IgD-negative memory B cell (primary cell): ENCODE measurements around the gene PRKAG2. TPM values are rescaled to one million over a fixed set of nuclear protein-coding genes. Genes with fewer than 3 reads are reported as not detected.

Experiments used
- H3K27ac Mint-ChIP-seq, 3 donors: one replicate each; pipeline ENCODE4 v1.8.0; 2020 to 2022; ENCODE audit warnings: mild to moderate bottlenecking in 3 of 3, mixed read lengths in 3 of 3, moderate library complexity in 1 of 3
- H3K27me3 Mint-ChIP-seq: one replicate; pipeline ENCODE4 v1.8.0; 2021; ENCODE audit warnings: mixed read lengths
- H3K36me3 Mint-ChIP-seq: one replicate; pipeline ENCODE4 v1.8.0; 2020; ENCODE audit warnings: mild to moderate bottlenecking, mixed read lengths
- H3K4me1 Mint-ChIP-seq, 3 donors: one replicate each; pipeline ENCODE4 v1.8.0; 2020 to 2022; ENCODE audit warnings: mixed read lengths in 3 of 3, mild to moderate bottlenecking in 1 of 3
- H3K4me3 Mint-ChIP-seq, 4 donors: one replicate each; pipeline ENCODE4 v1.8.0; 2020 to 2022; ENCODE audit warnings: mild to moderate bottlenecking in 4 of 4, mixed read lengths in 4 of 4, moderate library complexity in 3 of 4
- H3K9me3 Mint-ChIP-seq, 3 donors: one replicate each; pipeline ENCODE4 v1.8.0; 2020 to 2021; ENCODE audit warnings: mixed read lengths in 3 of 3, mild to moderate bottlenecking in 1 of 3
- polyA plus RNA-seq: library from polyadenylated mRNA; unstranded; fragments of 300-500 nt; fragmentation: Illumina TruSeq; gene quantifications from one replicate; pipeline ENCODE4 v1.2.3, GENCODE V29; 2021

The PRKAG2 gene
- polyA plus RNA-seq, 1 donor from 2014 or later: 21.3 TPM

- no peak overlapping the region for H3K4me3 Mint-ChIP-seq
- no peaks in the 10 kb centered on the region for H3K27me3 Mint-ChIP-seq
- H3K36me3 Mint-ChIP-seq: peaks cover 7% of the 10 kb centered on the region
- no peaks in the 10 kb centered on the region for H3K9me3 Mint-ChIP-seq
- no peak overlapping the region for H3K27ac Mint-ChIP-seq
- H3K4me1 Mint-ChIP-seq: peaks cover 0 to 1% (median 0%) of the 10 kb centered on the region in 3 donors
Observed at GRCh38 chr7:151661587-151661986, 215.3 kb downstream of the PRKAG2 start.

DNA sequence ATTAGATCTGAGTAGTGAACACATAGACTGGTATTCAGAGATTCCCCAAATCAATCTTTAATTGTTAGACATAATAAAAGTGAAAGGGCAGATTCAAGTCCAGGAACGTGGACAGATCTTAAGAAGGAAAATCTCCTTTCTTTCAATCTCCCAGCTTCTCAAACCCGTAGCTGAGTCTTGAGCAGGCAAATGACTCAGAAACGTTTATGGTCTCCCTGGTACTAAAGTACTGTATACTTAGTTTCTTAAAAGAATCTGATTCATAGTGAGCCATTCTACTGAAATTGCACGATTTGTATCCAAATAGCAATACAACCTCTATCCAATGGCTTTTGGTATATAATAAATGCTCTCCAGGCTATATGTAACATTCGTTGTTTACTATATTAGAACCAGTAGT lies 216.8 kb downstream of the PRKAG2 start:
- H3K27ac Mint-ChIP-seq: no peak overlapping the region
- no peaks in the 10 kb centered on the region for H3K27me3 Mint-ChIP-seq
- H3K9me3 Mint-ChIP-seq: no peaks in the 10 kb centered on the region
- peaks cover 0 to 1% (median 0%) of the 10 kb centered on the region in 3 donors for H3K4me1 Mint-ChIP-seq
- no peak overlapping the region for H3K4me3 Mint-ChIP-seq
- H3K36me3 Mint-ChIP-seq: peaks cover 4% of the 10 kb centered on the region

GRCh38 chr7:151659219-151659618 lies 217.7 kb downstream of the PRKAG2 start:
- Mint-ChIP-seq H3K9me3 (no peaks in the 10 kb centered on the region), H3K4me1 (peaks cover 0 to 1% (median 0%) of the 10 kb centered on the region in 3 donors), H3K36me3 (peaks cover 5% of the 10 kb centered on the region), H3K27ac (no peak overlapping the region), H3K4me3 (no peak overlapping the region), H3K27me3 (no peaks in the 10 kb centered on the region)

- peaks cover 8% of the 10 kb centered on the region for H3K36me3 Mint-ChIP-seq
- no peak overlapping the region for H3K4me3 Mint-ChIP-seq
- H3K27me3 Mint-ChIP-seq: no peaks in the 10 kb centered on the region
- H3K4me1 Mint-ChIP-seq: peaks cover 0 to 1% (median 0%) of the 10 kb centered on the region in 3 donors
- no peak overlapping the region for H3K27ac Mint-ChIP-seq
- H3K9me3 Mint-ChIP-seq: no peaks in the 10 kb centered on the region
Observed at GRCh38 chr7:151658778-151659177, 218.1 kb downstream of the PRKAG2 start.

DNA sequence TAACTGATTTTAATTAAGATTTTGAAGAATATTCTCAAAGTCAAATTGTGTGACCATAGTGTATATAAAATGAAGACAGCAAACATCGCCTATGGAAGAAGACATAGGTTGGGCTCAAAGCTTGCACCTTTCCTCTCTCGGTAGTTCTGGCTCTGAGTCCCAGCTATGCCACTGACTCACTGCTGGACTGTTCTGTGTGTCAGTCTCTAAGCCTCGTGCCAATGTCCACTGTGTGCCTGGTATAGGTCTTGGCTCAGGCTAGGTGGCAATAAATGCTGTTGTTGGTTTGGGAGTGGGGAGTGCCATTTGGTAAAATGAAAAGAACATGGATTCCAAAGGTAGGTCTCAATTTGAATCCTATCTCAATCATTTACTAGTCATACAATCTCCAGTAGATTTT lies 219.7 kb downstream of the PRKAG2 start:
- Mint-ChIP-seq H3K36me3 (peaks cover 8% of the 10 kb centered on the region), H3K27me3 (no peaks in the 10 kb centered on the region), H3K27ac (no peak overlapping the region), H3K4me1 (peaks cover 0 to 1% (median 0%) of the 10 kb centered on the region in 3 donors), H3K4me3 (no peak overlapping the region), H3K9me3 (no peaks in the 10 kb centered on the region)

GRCh38 chr7:151655555-151655954 lies 221.4 kb downstream of the PRKAG2 start:
- Mint-ChIP-seq H3K4me1 (peaks cover 0 to 1% (median 0%) of the 10 kb centered on the region in 3 donors), H3K9me3 (no peaks in the 10 kb centered on the region), H3K27ac (no peak overlapping the region), H3K4me3 (no peak overlapping the region), H3K27me3 (no peaks in the 10 kb centered on the region), H3K36me3 (peaks cover 8% of the 10 kb centered on the region)

DNA sequence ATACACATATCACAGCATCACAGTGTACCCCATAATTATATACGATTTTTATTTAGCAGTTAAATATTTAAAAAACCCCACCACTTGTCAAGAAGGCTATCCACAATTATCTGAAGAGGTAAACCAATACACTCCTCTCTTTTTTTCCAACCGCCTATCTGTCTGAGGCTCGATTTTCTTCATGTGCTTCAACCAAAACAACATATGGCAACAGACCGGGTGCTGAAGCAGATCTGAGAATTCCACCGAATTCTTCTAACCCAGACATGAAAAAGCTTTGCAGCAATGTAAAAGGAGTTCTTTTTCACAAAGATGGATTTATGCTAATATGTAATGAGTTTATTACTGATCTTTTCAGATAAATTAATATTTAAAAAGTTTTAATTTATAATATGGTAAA lies 224.8 kb downstream of the PRKAG2 start:
- no peaks in the 10 kb centered on the region for H3K27me3 Mint-ChIP-seq
- no peaks in the 10 kb centered on the region for H3K4me1 Mint-ChIP-seq
- no peak overlapping the region for H3K27ac Mint-ChIP-seq
- H3K9me3 Mint-ChIP-seq: no peaks in the 10 kb centered on the region
- peaks cover 13% of the 10 kb centered on the region for H3K36me3 Mint-ChIP-seq
- H3K4me3 Mint-ChIP-seq: no peak overlapping the region

GRCh38 chr7:151650161-151650560 lies 226.8 kb downstream of the PRKAG2 start:
- Mint-ChIP-seq H3K36me3 (peaks cover 11% of the 10 kb centered on the region), H3K4me1 (no peaks in the 10 kb centered on the region), H3K27me3 (no peaks in the 10 kb centered on the region), H3K27ac (no peak overlapping the region), H3K4me3 (no peak overlapping the region), H3K9me3 (peaks cover 0 to 4% (median 3%) of the 10 kb centered on the region in 3 donors)

DNA sequence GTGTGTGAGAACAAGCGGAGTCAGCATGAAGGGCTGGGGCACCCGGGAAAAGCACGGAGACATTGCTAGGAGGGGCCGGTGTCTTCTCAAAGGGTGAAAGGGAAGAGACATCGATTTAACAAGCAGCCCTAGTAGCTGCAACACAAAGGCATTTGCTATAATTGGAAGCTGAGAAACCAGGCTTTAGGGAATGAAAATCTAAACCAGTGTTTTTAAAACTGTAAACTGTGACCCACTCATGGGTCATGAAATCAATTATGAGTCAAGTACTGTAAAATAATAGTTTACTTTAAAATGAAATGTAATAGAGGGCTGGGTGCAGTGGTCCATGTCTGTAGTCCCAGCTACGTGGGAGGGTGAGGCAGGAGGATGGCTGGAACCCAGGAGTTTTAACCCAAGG lies 228.5 kb downstream of the PRKAG2 start:
- Mint-ChIP-seq H3K4me1 (peaks cover 0 to 1% (median 0%) of the 10 kb centered on the region in 3 donors), H3K9me3 (peaks cover 0 to 5% (median 3%) of the 10 kb centered on the region in 3 donors), H3K27ac (no peak overlapping the region), H3K4me3 (peak overlapping the region in 1 of 4 donors; percentile 78), H3K27me3 (no peaks in the 10 kb centered on the region), H3K36me3 (peaks cover 8% of the 10 kb centered on the region)

- Mint-ChIP-seq H3K4me1 (peaks cover 0 to 1% (median 0%) of the 10 kb centered on the region in 3 donors), H3K4me3 (no peak overlapping the region), H3K27me3 (no peaks in the 10 kb centered on the region), H3K9me3 (peaks cover 0 to 5% (median 3%) of the 10 kb centered on the region in 3 donors), H3K27ac (no peak overlapping the region), H3K36me3 (peaks cover 8% of the 10 kb centered on the region)
Observed at GRCh38 chr7:151647874-151648273, 229.0 kb downstream of the PRKAG2 start.

DNA sequence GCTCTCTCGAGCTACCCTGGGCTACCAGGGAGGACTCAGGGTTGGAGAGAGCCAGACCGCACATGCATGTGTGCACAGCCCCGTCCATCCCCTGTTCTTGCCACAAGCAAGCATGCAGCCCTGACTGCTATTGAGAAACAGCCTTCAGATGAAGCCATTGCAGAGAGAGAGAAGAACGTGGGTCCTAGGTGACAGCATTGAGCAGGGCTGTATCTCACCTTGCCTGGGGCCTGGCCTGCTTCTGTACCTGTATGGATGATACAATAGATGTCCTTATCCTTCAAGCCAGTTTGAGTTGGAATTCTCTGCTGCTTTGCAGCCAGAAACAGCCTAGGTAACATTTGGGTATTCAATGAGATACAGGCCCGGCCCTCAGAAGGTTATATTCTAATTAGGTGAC lies 229.9 kb downstream of the PRKAG2 start:
- peaks cover 0 to 5% (median 3%) of the 10 kb centered on the region in 3 donors for H3K9me3 Mint-ChIP-seq
- H3K27ac Mint-ChIP-seq: no peak overlapping the region
- H3K4me1 Mint-ChIP-seq: peaks cover 0 to 1% (median 0%) of the 10 kb centered on the region in 3 donors

DNA sequence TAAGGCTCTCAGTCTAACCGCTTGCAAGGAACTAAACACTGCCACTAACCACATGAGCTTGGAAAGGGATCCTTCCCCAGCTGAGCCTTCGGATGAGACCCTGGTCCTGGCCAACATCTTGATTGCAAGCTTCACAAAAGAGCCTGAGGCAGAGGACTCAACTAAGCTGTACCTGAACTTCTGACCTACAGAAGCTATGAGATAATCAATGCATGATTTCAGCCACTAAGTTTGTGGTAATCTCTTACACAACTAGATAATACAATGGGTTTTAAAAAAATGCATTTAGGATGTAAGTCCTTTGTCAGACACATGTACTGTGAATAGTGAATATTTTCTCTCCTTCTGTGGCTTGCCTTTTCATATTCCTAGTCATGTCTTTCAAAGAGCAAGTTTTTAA lies 231.6 kb downstream of the PRKAG2 start:
- H3K36me3 Mint-ChIP-seq: peaks cover 8% of the 10 kb centered on the region
- H3K9me3 Mint-ChIP-seq: peaks cover 0 to 5% (median 3%) of the 10 kb centered on the region in 3 donors
- H3K4me3 Mint-ChIP-seq: no peak overlapping the region
- H3K27ac Mint-ChIP-seq: no peak overlapping the region
- H3K27me3 Mint-ChIP-seq: no peaks in the 10 kb centered on the region
- peaks cover 0 to 1% (median 0%) of the 10 kb centered on the region in 3 donors for H3K4me1 Mint-ChIP-seq

More for the DNA sequence above, 229.9 kb downstream of the PRKAG2 start:
- Mint-ChIP-seq H3K36me3 (peaks cover 8% of the 10 kb centered on the region), H3K4me3 (no peak overlapping the region), H3K27me3 (no peaks in the 10 kb centered on the region)

GRCh38 chr7:151644554-151644953 lies 232.4 kb downstream of the PRKAG2 start:
- Mint-ChIP-seq H3K27ac (no peak overlapping the region), H3K9me3 (peaks cover 0 to 5% (median 3%) of the 10 kb centered on the region in 3 donors), H3K4me3 (no peak overlapping the region), H3K36me3 (peaks cover 8% of the 10 kb centered on the region), H3K4me1 (peaks cover 0 to 3% (median 0%) of the 10 kb centered on the region in 3 donors), H3K27me3 (no peaks in the 10 kb centered on the region)

DNA sequence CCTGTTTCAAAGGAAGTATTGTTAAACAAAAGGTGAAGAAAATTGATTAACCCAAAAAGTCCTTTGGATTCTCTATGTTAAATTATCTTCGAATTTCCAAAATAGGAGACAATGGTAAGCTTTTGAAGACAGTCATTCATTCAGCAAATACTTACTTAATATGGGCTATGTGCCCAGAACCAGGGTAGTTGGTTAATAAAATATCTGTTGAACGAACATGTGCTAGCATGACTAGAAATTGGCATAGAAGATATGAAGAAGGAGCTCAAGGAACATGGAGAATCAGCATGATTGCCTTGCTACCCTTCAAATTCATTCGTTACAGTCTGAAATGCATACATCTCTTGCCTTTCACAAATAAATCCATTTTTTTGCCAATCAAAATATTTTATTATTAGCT lies 234.2 kb downstream of the PRKAG2 start:
- no peaks in the 10 kb centered on the region for H3K27me3 Mint-ChIP-seq
- H3K36me3 Mint-ChIP-seq: peaks cover 12% of the 10 kb centered on the region
- H3K27ac Mint-ChIP-seq: no peak overlapping the region
- peaks cover 0 to 3% (median 0%) of the 10 kb centered on the region in 3 donors for H3K4me1 Mint-ChIP-seq
- H3K9me3 Mint-ChIP-seq: peaks cover 0 to 5% (median 3%) of the 10 kb centered on the region in 3 donors
- H3K4me3 Mint-ChIP-seq: no peak overlapping the region

GRCh38 chr7:151641587-151641986 lies 235.3 kb downstream of the PRKAG2 start:
- Mint-ChIP-seq H3K4me3 (no peak overlapping the region), H3K9me3 (peaks cover 0 to 5% (median 3%) of the 10 kb centered on the region in 3 donors)

DNA sequence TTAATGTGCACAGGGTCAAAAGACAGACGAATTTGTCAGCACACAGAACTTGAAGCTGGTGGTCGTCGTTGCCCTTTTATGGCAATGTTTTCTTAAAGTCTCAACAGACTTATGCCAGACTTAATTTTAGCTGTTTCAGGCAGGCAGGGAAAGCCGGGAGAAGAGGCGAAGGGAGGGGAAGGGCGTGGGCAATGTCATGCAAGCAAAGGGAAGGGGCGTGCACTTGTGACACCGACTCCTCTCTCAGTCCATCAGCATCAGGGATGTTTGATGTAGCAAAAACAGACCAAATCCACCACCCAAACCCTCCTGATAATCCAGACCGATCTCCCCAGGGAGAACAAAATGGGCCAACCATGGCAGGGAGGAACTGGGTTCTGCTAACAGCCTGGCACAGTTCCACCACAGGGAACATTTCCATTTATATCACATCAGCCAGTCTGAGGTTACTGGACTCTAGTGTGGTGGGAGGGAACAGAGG lies 239.1 kb downstream of the PRKAG2 start:
- Mint-ChIP-seq H3K4me1 (peaks cover 6% of the 10 kb centered on the region in 3 donors), H3K27me3 (no peaks in the 10 kb centered on the region), H3K4me3 (no peak overlapping the region), H3K9me3 (peaks cover 0 to 4% (median 3%) of the 10 kb centered on the region in 3 donors), H3K27ac (no peak overlapping the region), H3K36me3 (peaks cover 10% of the 10 kb centered on the region)

More at GRCh38 chr7:151641587-151641986, 235.3 kb downstream of the PRKAG2 start:
- Mint-ChIP-seq H3K4me1 (peaks cover 0 to 3% (median 0%) of the 10 kb centered on the region in 3 donors), H3K27me3 (no peaks in the 10 kb centered on the region), H3K27ac (no peak overlapping the region), H3K36me3 (peaks cover 12% of the 10 kb centered on the region)
